Coronary artery (tissue), 2 donors: ENCODE measurements around the gene ISG15.
"Not testable (repeated sequence)": the region's sequence is repeated elsewhere in the genome, so short reads cannot be mapped to it uniquely, and the experiment has no call there.

Experiments
- DNase-seq: peaks from one replicate; pipeline ENCODE4 v3.0.0-alpha.2; 2017; ENCODE audit warnings: low spot score
- H3K27ac ChIP-seq, 2 donors: fragments of 200-600 bp; sonication (generic); one replicate each; pipeline ENCODE4 v1.5.1; 2016 to 2019
- H3K4me3 ChIP-seq: fragments of 200-600 bp; sonication (generic); 2 replicates; pipeline ENCODE4 v1.5.1; 2016; ENCODE audit warnings: mild to moderate bottlenecking, moderate library complexity
- TF ChIP-seq, protein P1 (sequence below): fragments of 200-600 bp; sonication (generic); IDR thresholded peaks from one replicate; pipeline ENCODE4 v1.5.1; 2019; ENCODE audit warnings: antibody characterized with exemption

The ISG15 gene

DNA sequence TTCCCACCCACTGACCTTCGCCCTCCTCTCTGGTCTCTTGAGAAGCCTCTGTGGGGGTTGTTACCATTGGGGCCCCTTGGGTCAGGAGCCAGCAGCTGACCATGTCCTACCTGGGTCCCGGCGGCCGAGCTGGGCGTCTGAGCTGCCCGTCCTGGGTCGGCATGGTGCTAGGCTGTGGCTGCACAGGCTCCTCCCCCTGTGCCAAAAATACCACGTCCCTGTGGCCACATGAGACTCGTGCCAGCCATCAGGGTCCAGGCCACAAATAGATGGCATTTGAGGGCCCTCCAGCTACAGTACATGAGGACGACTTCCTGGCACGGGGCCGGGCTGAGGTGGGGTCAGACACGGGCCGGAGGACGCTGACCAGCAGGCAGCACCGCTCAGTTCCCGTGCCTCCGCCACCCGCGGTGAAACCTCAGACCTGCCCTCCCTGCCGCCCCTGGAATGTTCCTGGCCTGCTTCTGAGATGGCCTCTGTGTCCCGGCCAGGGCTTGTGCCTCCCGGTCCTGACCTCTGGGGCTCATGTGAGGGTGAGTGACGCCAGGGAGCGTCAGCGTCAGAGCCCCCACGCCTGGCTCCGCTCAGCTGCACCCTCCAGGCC, 31.2 kb upstream of the ISG15 start, which contains the start of gene PERM1:
Gene PERM1 (minus strand): TSS at position 139 of the 604 bp plus-strand sequence. CDS start 1,064 bp downstream, outside the sequence.
- H3K27ac ChIP-seq = peak within 1 kb of the TSS in 1 of 2 donors; percentile 3
- no peak within 1 kb of the TSS for H3K4me3 ChIP-seq
- TF ChIP-seq, protein P1, sequence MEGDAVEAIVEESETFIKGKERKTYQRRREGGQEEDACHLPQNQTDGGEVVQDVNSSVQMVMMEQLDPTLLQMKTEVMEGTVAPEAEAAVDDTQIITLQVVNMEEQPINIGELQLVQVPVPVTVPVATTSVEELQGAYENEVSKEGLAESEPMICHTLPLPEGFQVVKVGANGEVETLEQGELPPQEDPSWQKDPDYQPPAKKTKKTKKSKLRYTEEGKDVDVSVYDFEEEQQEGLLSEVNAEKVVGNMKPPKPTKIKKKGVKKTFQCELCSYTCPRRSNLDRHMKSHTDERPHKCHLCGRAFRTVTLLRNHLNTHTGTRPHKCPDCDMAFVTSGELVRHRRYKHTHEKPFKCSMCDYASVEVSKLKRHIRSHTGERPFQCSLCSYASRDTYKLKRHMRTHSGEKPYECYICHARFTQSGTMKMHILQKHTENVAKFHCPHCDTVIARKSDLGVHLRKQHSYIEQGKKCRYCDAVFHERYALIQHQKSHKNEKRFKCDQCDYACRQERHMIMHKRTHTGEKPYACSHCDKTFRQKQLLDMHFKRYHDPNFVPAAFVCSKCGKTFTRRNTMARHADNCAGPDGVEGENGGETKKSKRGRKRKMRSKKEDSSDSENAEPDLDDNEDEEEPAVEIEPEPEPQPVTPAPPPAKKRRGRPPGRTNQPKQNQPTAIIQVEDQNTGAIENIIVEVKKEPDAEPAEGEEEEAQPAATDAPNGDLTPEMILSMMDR = no peak
- DNase-seq = no peak

- H3K4me3 ChIP-seq = no peak overlapping the region
- no peak for DNase-seq
- no peak overlapping the region for H3K27ac ChIP-seq
- TF ChIP-seq, protein P1 = no peak
These were observed 30.4 kb upstream of the ISG15 start for GRCh38 chr1:982765-983436.

DNA sequence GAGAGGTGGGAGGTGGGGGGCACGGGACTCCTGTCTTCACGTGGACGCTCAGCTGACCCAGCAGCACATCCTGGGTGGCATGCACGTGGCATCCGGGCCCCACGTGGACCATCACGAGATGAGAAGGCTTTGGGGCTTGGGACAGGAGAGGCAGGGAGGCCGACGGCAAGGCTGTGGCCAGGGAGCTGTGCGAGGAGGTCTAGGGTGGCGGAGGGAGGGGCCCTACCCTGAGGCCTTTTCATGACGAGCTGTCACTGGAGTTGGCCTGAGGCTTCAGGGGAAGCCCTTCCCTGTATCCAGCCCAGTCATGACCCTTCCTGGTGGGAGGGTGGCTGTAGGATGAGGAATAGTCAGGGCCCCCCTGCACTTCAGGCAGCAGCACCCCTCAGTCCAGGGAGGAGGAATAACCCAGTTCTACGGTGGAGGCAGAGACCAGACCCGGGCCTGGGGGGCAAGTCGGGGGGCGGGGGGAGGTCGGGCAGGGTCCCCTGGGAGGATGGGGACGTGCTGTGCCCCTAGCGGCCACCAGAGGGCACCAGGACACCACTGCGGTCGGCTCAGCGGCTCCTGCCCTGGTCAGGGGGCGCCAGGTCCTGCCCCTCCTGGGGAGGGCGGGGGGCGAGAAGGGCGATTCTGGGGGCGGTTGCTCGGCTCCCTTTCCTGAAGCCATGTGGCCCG, 29.4 kb upstream of the ISG15 start:
- TF ChIP-seq, protein P1 = peak; percentile 98
- Histone ChIP-seq H3K4me3 (peak overlapping the region; percentile 40), H3K27ac (no peak overlapping the region)
- no peak for DNase-seq

DNA sequence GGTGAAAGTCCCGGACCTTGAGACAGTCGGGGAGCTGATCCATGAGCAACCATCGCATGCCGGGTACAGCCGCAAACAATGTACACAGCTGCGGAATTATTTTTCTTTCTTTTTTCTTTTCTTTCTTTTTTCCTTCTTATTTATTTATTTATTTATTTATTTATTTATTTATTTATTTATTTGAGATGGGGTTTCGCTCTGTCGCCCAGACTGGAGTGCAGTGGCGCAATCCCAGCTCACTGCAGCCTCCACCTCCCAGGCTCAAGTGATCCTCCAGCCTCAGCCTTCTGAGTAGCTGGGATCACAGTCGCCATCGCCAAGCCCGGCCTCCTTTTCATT, 28.9 kb upstream of the ISG15 start:
- DNase-seq = no peak
- TF ChIP-seq, protein P1 = peak; percentile 2
- no peak overlapping the region for H3K27ac ChIP-seq
- H3K4me3 ChIP-seq = peak overlapping the region; percentile 40

GRCh38 chr1:985126-985525, 28.2 kb upstream of the ISG15 start:
- TF ChIP-seq, protein P1 = no peak
- H3K4me3 ChIP-seq = no peak overlapping the region
- H3K27ac ChIP-seq = no peak overlapping the region
- no peak for DNase-seq

DNA sequence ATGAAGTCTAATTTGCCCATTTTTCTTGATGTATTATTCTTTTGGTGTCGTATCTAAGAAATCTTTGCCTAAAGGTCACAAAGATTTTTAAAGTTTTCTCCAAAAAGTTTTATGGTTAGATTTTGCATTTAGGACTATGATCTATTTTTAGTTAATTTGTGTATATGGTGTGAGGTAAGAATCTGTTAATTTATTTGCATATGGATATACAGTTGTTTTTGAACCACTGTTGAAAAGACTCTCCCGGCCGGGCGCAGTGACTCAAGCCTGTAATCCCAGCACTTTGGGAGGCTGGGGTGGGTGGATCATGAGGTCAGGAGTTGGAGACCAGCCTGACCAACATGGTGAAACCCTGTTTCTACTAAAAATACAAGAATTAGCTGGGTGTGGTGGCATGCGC, 25.2 kb upstream of the ISG15 start:
- not testable (repeated sequence) for H3K27ac ChIP-seq, DNase-seq, H3K4me3 ChIP-seq

DNA sequence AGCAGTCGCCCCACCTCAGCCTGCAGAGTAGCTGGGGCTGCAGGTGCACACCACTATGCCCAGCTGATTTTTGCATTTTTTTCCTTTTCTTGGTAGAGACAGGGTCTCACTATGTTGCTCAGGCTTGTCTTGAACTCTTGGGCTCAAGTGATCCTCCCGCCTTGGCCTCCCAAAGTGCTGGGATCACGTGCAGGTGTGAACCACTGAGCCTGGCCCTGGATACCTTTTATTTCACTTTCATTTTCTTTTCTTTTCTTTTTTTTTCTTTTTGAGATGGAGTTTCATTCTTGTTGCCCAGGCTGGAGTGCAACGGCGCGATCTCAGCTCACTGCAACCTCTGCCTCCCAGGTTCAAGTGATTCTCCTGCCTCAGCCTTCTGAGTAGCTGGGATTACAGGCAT, 22.0 kb upstream of the ISG15 start:
- not testable (repeated sequence) for H3K27ac ChIP-seq, DNase-seq, H3K4me3 ChIP-seq

- TF ChIP-seq, protein P1 = no peak
- DNase-seq = no peak
- Histone ChIP-seq H3K27ac (no peak overlapping the region), H3K4me3 (no peak overlapping the region)
These were observed 21.4 kb upstream of the ISG15 start for GRCh38 chr1:991895-992294.
